ENCODE results near the gene CTSC.
A peak's percentile ranks its signal among the peaks of the same experiment; 100 is the strongest.

The CTSC gene

GRCh38 chr11:88317536-88317935 is 20.0 kb downstream of the CTSC start:
- no peak for DNase-seq (ENCODE audit: low spot score)

- DNase-seq (ENCODE audit: low spot score) = no peak
Measured at GRCh38 chr11:88315981-88316441, 21.5 kb downstream of the CTSC start.

- no peak for DNase-seq (ENCODE audit: low spot score)
Measured at GRCh38 chr11:88315015-88315414, 22.5 kb downstream of the CTSC start.

- no peak for DNase-seq (ENCODE audit: low spot score)
Measured at GRCh38 chr11:88313441-88313840, 24.1 kb downstream of the CTSC start.

GRCh38 chr11:88312628-88313027 is 24.9 kb downstream of the CTSC start:
- DNase-seq (ENCODE audit: low spot score) = no peak

- DNase-seq (ENCODE audit: low spot score) = no peak
Measured at GRCh38 chr11:88310246-88310645, 27.3 kb downstream of the CTSC start.

- no peak for DNase-seq (ENCODE audit: low spot score)
Measured at GRCh38 chr11:88308576-88308975, 29.0 kb downstream of the CTSC start.

GRCh38 chr11:88307749-88308425 is 29.6 kb downstream of the CTSC start:
- no peak for DNase-seq (ENCODE audit: low spot score)

GRCh38 chr11:88306785-88307184 is 30.8 kb downstream of the CTSC start:
- DNase-seq (ENCODE audit: low spot score) = no peak

- no peak for DNase-seq (ENCODE audit: low spot score)
Measured at GRCh38 chr11:88305430-88305829, 32.1 kb downstream of the CTSC start.

- DNase-seq (ENCODE audit: low spot score) = no peak
Measured at GRCh38 chr11:88304352-88304751, 33.2 kb downstream of the CTSC start.

GRCh38 chr11:88303037-88303436 is 34.5 kb downstream of the CTSC start:
- DNase-seq (ENCODE audit: low spot score) = no peak

- DNase-seq (ENCODE audit: low spot score) = no peak
Measured at GRCh38 chr11:88301488-88302140, 35.9 kb downstream of the CTSC start.

GRCh38 chr11:88300888-88301487 is 36.5 kb downstream of the CTSC start:
- DNase-seq (ENCODE audit: low spot score) = peak; percentile 45

GRCh38 chr11:88297863-88298262 is 39.7 kb downstream of the CTSC start:
- no peak for DNase-seq (ENCODE audit: low spot score)

- DNase-seq (ENCODE audit: low spot score) = no peak
Measured at GRCh38 chr11:88297421-88297820, 40.1 kb downstream of the CTSC start.

GRCh38 chr11:88295028-88295427 is 42.5 kb downstream of the CTSC start:
- no peak for DNase-seq (ENCODE audit: low spot score)

GRCh38 chr11:88293931-88294330 is 43.6 kb downstream of the CTSC start:
- no peak for DNase-seq (ENCODE audit: low spot score)

- no peak for DNase-seq (ENCODE audit: low spot score)
Measured at GRCh38 chr11:88292171-88292843, 45.2 kb downstream of the CTSC start.

- no peak for DNase-seq (ENCODE audit: low spot score)
Measured at GRCh38 chr11:88288560-88288959, 49.0 kb downstream of the CTSC start.

GRCh38 chr11:88284336-88285050 is 53.0 kb downstream of the CTSC start:
- no peak for DNase-seq (ENCODE audit: low spot score)

Data from ecto neural progenitor cell (in vitro differentiated cells).